Measurements from ENCODE around the gene RIMKLB.
"Not testable (repeated sequence)": the region's sequence is repeated elsewhere in the genome, so short reads cannot be mapped to it uniquely, and the experiment has no call there.

RIMKLB gene

DNA sequence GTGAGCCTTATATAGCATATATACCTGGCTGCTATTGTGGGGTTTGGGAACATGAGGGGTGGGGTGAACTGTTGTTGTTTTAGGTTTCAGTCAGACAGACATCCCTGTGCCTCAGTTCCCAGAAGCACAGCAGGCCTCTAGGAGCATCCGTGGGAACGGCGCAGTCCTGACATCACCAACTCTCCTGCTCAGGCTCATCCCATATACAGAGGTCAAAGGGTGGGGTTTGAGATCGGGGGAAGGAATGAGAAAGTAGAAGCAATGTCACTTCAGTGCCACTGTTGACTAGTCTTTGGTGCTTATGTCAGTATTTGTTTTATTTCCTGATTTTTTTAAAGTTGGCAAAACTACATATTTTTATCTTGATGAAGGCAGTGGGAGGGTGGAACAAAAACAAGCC lies 81.5 kb downstream of the RIMKLB start:
- no peak for ATAC-seq

- no peak for ATAC-seq
Observed at GRCh38 chr12:8779862-8780261, 82.1 kb downstream of the RIMKLB start.

DNA sequence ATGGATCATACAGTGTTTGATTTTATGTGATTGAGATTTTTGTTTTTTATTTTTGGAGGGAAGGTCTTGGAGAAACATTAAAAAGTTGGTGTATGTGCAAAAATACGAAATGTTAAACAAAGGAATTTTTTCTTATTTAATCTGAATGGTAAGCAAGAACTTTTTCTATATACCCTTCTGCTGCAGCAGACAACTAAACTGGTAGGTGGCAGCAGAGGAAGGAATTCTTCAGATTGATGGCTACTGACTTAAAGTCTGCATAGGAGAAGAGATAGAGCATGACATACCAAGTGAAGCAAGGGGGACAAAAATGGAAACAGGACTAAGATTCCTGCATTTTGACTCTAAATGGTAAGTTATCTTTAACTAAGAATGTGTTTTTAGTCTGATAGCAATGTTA lies 82.6 kb downstream of the RIMKLB start:
- ATAC-seq = no peak

- no peak for ATAC-seq
Observed at GRCh38 chr12:8781381-8782127, 83.8 kb downstream of the RIMKLB start.

GRCh38 chr12:8784290-8784888 lies 86.6 kb downstream of the RIMKLB start:
- ATAC-seq = no peak

DNA sequence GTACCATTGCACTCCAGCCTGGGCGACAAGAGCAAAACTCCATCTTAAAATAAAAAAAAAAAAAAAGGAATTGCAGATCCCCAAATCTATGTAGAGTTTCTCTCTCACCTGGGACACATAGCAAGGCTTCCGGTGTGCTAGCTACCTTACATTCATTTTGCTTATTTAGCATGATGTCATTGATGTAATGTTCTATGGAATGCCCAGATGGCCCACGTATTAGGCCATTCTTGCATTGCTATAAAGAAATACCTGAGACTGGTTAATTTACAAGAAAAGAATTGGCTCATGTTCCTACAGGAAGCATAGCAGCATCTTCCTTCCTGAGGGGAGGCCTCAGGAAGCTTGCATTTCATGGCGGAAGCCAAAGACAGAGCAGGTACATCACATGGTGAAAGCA lies 87.7 kb downstream of the RIMKLB start:
- no peak for ATAC-seq

GRCh38 chr12:8787206-8787605 lies 89.4 kb downstream of the RIMKLB start:
- ATAC-seq = not testable (repeated sequence)

- not testable (repeated sequence) for ATAC-seq
Observed at GRCh38 chr12:8788706-8789105, 90.9 kb downstream of the RIMKLB start.

DNA sequence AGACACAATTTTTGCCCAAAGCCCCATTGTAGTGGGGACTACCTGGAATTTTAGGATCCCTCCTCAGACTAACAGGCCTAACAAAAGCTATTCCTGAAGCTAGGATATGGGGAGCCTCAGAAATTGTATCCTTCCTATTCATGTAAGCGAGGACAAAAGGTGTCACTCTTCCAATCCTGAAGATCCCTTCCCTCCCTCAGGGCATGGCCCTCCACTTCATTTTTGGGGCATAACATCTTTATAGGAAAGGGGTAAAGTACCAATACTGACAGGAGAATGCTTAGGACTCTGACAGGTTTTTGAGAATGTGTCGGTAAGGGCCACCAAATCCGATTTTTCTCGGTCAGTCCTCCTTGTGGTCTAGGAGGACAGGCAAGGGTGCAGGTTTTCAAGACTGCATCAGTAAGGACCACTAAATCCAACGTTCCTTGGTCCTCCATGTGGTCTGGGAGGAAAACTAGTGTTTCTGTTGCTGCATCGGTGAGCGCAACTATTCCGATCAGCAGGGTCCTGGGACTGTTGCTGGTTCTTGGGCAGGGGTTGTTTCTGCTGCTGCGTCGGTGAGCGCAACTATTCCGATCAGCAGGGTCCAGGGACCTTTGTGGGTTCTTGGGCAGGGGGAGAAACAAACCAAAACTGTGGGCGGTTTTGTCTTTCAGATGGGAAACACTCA lies 91.7 kb downstream of the RIMKLB start:
- ATAC-seq = not testable (repeated sequence)

DNA sequence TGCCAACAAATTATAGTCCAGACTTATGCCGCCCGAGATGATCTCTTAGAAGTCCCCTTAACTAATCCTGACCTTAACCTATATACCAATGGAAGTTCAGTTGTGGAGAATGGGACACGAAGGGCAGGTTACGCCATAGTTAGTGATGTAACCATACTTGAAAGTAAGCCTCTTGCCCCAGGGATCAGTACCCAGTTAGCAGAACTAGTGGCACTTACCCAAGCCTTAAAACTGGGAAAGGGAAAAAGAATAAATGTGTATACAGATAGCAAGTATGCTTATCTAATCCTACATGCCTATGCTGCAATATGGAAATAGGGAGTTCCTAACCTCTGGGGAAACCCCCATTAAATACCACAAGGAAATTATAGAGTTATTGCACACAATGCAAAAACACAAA lies 95.4 kb downstream of the RIMKLB start:
- not testable (repeated sequence) for ATAC-seq

DNA sequence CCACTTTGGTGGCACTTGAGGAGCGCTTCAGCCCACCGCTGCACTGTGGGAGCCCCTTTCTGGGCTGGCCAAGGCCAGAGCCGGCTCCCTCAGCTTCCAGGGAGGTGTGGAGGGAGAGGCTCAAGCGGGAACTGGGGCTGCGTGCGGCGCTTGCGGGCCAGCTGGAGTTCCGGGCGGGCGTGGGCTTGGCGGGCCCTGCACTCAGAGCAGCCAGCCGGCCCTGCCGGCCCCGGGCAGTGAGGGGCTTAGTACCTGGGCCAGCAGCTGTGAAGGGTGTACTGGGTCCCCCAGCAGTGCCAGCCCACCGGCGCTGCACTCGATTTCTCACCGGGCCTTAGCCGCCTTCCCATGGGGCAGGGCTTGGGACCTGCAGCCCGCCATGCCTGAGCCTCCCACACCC lies 96.8 kb downstream of the RIMKLB start:
- not testable (repeated sequence) for ATAC-seq

- no peak for ATAC-seq
Observed at GRCh38 chr12:8796831-8797626, 99.2 kb downstream of the RIMKLB start.

DNA sequence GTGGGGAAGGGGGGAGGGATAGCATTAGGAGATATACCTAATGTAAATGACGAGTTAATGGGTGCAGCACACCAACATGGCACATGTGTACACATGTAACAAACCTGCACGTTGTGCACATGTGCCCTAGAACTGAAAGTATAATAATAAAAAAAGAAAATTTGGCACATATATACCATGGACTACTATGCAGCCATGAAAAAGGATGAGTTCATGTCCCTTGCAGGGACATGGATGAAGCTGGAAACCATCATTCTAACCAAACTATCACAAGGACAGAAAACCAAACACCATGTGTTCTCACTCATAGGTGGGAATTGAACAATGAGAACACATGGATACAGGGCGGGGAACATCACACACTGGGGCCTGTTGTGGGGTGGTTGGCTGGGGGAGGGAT lies 103.4 kb downstream of the RIMKLB start:
- ATAC-seq = not testable (repeated sequence)

GRCh38 chr12:8804833-8805232 lies 107.0 kb downstream of the RIMKLB start:
- ATAC-seq = not testable (repeated sequence)

DNA sequence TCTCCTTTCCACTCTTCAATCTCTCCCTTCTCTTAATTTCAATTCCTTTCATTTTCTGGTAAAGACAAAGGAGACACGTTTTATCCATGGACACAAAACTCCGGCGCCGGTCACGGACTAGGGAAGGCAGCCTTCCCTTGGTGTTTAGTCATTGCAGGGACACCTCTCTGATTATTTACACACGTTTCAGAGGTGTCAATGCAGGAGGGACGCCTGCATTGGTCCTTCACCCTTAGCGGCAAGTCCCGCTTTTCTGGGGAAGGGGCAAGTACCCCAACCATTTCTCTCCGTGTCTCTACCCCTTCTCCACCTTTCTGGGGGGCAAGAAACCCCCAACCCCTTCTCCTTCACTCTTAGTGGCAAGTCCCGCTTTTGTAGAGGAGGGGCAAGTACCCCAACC lies 107.7 kb downstream of the RIMKLB start:
- not testable (repeated sequence) for ATAC-seq

DNA sequence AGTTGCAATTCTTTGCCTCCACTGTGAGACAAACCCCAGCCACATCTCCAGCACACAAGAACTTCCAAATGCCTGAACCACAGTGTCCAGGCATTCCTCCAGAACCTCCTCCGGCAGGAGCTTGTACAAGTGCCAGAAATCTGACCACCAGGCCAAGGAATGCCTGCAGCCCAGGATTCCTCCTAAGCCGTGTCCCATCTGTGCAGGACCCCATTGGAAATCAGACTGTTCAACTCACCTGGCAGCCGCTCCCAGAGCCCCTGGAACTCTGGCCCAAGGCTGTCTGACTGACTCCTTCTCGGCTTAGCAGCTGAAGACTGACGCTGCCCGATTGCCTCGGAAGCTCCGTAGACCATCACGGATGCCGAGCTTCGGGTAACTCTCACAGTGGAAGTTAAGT lies 109.3 kb downstream of the RIMKLB start:
- not testable (repeated sequence) for ATAC-seq

DNA sequence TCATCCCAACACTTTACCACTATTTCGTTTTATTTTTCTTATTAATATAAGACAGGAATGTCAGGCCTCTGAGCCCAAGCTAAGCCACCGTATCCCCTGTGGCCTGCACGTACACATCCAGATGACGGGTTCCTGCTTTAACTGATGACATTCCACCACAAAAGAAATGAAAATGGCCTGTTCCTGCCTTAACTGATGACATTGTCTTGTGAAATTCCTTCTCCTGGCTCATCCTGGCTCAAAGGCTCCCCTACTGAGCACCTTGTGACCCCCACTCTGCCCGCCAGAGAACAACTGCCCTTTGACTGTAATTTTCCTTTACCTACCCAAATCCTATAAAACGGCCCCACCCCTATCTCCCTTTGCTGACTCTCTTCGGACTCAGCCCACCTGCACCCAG lies 112.3 kb downstream of the RIMKLB start:
- not testable (repeated sequence) for ATAC-seq

DNA sequence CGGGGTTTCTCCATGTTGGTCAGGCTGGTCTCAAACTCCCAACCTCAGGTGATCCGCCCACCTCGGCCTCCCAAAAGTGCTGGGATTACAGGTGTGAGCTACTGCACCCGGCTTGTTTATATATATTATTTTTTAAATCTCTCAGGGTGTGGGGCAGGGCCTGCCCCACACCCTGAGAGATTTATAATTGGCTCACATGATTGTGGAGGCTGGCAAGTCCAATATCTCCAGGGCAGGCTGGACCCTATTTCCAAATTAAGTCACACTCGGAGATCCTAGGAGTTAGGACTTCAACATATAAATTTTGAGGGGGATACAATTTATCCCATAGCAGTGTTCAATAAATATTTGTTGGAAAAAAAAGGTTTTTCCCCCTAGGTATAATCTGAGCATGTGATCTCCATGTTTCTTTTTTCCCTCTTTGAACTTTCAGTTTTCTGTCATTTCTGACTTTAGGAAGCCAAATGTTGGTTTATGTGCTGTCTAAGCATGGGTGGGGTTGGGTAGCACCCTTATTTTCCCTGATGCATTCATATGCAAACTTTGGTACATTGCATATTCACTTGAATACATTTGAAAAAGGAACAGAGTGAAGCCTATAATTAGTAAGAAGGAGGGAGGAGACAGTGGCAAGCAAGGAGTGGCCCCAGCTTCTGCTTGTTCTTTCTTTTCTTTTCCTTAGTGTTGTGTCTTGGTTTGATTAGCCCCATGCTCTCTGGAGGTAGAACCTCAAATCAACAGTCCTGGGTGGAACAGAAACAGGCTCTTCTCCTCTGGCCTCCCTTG lies 116.0 kb downstream of the RIMKLB start:
- ATAC-seq = no peak

DNA sequence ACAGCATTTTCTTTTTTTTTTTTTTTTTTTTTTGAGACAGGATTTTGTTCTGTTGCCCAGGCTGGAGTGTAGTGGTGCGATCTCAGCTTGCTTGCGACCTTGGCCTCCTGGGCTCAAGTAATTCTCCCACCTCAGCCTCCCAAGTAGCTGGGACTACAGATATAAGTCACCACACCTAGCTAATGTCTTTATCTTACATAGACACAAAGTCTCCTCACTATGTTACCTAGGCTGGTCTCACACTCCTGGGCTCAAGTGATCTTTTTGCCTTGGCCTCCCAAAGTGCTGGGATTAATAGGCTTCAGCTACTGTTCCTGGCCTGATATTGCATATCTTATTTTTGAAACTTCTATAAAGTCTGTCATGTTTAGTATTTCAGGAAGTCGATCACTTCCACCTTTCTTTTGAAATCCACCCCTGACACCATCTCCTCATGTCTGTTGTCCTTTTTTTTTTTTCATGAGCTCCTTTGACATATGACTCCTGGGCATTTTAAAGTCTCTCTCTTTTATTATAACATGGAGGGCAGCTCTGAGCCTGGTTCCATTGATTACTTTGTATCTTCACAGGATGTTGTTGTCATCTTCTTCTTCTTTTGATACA lies 118.8 kb downstream of the RIMKLB start:
- no peak for ATAC-seq

- ATAC-seq = no peak
Observed at GRCh38 chr12:8817856-8818255, 120.1 kb downstream of the RIMKLB start.

- no peak for ATAC-seq
Observed at GRCh38 chr12:8818526-8818925, 120.7 kb downstream of the RIMKLB start.

GRCh38 chr12:8819666-8819980 lies 121.8 kb downstream of the RIMKLB start:
- ATAC-seq = no peak

Data from activated CD4-positive, CD25-positive, alpha-beta regulatory T cell treated with anti-CD3 and anti-CD28 coated beads, Interleukin-2, amount 50 U/mL, for 24 hours (primary cell).